ENCODE results near the gene DRD3. TPM values are rescaled to one million over a fixed set of nuclear protein-coding genes. Genes with fewer than 3 reads are reported as not detected.
A peak's percentile ranks its signal among the peaks of the same experiment; 100 is the strongest.

Gene DRD3
- total and polyA plus RNA-seq, 2 donors (not counting 1 experiment from before 2014, with no cell fraction given), result not detected

- no peaks in the 10 kb centered on the region for H3K27me3 ChIP-seq (ENCODE audit: control insufficient read depth, insufficient read depth, low read length)
- H3K79me2 ChIP-seq (ENCODE audit: control insufficient read depth, insufficient read depth, low read length), result no peaks in the 10 kb centered on the region
- DNase-seq (ENCODE audit: low read depth in 2 of 2), result peak; percentile 5 to 34
- TF ChIP-seq EZH2 (IDR thresholded peaks at IDR 0.05; ENCODE audit: low read length, missing control alignments) (no peak), CTCF (conservative IDR thresholded peaks at IDR 0.05 in 1 of 2, IDR thresholded peaks at IDR 0.05 in 1 of 2; ENCODE audit: low read depth in 1 of 2, low read length in 2 of 2) (no peak)
- no peaks in the 10 kb centered on the region for H3K36me3 ChIP-seq (ENCODE audit: control insufficient read depth, insufficient read depth, low read length)
- H3K27ac ChIP-seq (ENCODE audit: insufficient read depth, low read length), result no peak overlapping the region
- H4K20me1 ChIP-seq (ENCODE audit: control insufficient read depth, extremely low read depth, insufficient read depth, low read length), result no peaks in the 10 kb centered on the region
- no peak overlapping the region for H3K9ac ChIP-seq (ENCODE audit: insufficient read depth, low read length)
- H3K4me2 ChIP-seq (ENCODE audit: extremely low read depth, insufficient read depth, low read length), result no peak overlapping the region
- no peak overlapping the region for H3K4me3 ChIP-seq (replicated peaks in 1 of 4; ENCODE audit: control extremely low read depth in 1 of 4, insufficient read depth in 1 of 4, low read depth in 3 of 4, low read length in 4 of 4)
- H2AFZ ChIP-seq (ENCODE audit: low read length), result no peak overlapping the region
- H3K9me3 ChIP-seq (ENCODE audit: control insufficient read depth, insufficient read depth, low read depth, low read length), result no peaks in the 10 kb centered on the region
- no peaks in the 10 kb centered on the region for H3K4me1 ChIP-seq (ENCODE audit: control insufficient read depth, extremely low read depth, insufficient read depth, low read length)
Observed at GRCh38 chr3:114104414-114104813, 74.4 kb downstream of the DRD3 start.

DNA sequence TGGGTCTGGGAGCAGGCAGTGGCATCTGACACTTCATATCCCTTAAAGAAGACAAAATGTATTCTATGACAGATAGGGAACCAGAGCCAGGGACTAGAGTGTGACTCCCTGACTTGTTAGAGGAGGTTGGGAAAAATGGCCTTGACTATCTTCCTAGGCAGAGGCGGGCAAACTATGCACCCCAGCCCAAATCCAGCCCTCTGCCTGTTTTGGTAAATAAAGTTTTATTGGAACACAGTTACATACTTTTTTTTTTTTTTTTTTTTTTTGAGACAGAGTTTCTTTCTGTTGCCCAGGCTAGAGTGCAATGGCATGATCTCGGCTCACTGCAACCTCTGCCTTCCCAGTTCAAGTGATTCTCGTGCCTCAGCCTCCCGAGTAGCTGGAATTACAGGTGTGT, 75.0 kb downstream of the DRD3 start:
- no peaks in the 10 kb centered on the region for H3K9me3 ChIP-seq (ENCODE audit: control insufficient read depth, insufficient read depth, low read depth, low read length)
- no peak for TF ChIP-seq EZH2 (IDR thresholded peaks at IDR 0.05; ENCODE audit: low read length, missing control alignments)
- no peaks in the 10 kb centered on the region for H4K20me1 ChIP-seq (ENCODE audit: control insufficient read depth, extremely low read depth, insufficient read depth, low read length)
- DNase-seq (ENCODE audit: low read depth in 2 of 2), result no peak
- H3K79me2 ChIP-seq (ENCODE audit: control insufficient read depth, insufficient read depth, low read length), result no peaks in the 10 kb centered on the region
- H3K4me2 ChIP-seq (ENCODE audit: extremely low read depth, insufficient read depth, low read length), result no peak overlapping the region
- no peak overlapping the region for H3K4me3 ChIP-seq (replicated peaks in 1 of 4; ENCODE audit: control extremely low read depth in 1 of 4, insufficient read depth in 1 of 4, low read depth in 3 of 4, low read length in 4 of 4)
- no peak overlapping the region for H3K27ac ChIP-seq (ENCODE audit: insufficient read depth, low read length)
- H2AFZ ChIP-seq (ENCODE audit: low read length), result no peak overlapping the region
- no peaks in the 10 kb centered on the region for H3K36me3 ChIP-seq (ENCODE audit: control insufficient read depth, insufficient read depth, low read length)
- no peaks in the 10 kb centered on the region for H3K27me3 ChIP-seq (ENCODE audit: control insufficient read depth, insufficient read depth, low read length)
- no peaks in the 10 kb centered on the region for H3K4me1 ChIP-seq (ENCODE audit: control insufficient read depth, extremely low read depth, insufficient read depth, low read length)
- H3K9ac ChIP-seq (ENCODE audit: insufficient read depth, low read length), result no peak overlapping the region

DNA sequence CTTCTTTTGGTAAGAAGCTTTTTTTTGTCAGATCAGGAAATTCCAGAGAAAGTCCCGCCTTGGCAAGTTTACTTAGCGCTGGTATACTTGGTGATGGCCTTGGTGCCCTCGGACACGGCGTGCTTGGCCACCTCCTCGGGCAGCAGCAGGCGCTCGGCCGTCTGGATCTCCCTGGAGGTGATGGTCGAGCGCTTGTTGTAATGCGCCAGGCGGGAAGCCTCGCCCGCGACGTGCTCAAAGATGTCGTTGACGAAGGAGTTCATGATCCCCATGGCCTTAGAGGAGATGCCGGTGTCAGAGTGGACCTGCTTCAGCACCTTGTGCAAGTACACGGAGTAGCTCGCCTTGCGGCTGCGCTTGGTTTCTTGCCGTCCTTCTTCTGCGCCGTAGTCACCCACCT, 75.7 kb downstream of the DRD3 start:
- no peaks in the 10 kb centered on the region for H3K9me3 ChIP-seq (ENCODE audit: control insufficient read depth, insufficient read depth, low read depth, low read length)
- TF ChIP-seq EZH2 (IDR thresholded peaks at IDR 0.05; ENCODE audit: low read length, missing control alignments), result no peak
- no peak for TF ChIP-seq CTCF (conservative IDR thresholded peaks at IDR 0.05 in 1 of 2, IDR thresholded peaks at IDR 0.05 in 1 of 2; ENCODE audit: low read depth in 1 of 2, low read length in 2 of 2)
- no peaks in the 10 kb centered on the region for H3K27me3 ChIP-seq (ENCODE audit: control insufficient read depth, insufficient read depth, low read length)
- H2AFZ ChIP-seq (ENCODE audit: low read length), result no peak overlapping the region
- no peak overlapping the region for H3K4me3 ChIP-seq (replicated peaks in 1 of 4; ENCODE audit: control extremely low read depth in 1 of 4, insufficient read depth in 1 of 4, low read depth in 3 of 4, low read length in 4 of 4)
- H3K27ac ChIP-seq (ENCODE audit: insufficient read depth, low read length), result no peak overlapping the region
- H3K36me3 ChIP-seq (ENCODE audit: control insufficient read depth, insufficient read depth, low read length), result no peaks in the 10 kb centered on the region
- H3K4me1 ChIP-seq (ENCODE audit: control insufficient read depth, extremely low read depth, insufficient read depth, low read length), result no peaks in the 10 kb centered on the region
- H3K9ac ChIP-seq (ENCODE audit: insufficient read depth, low read length), result no peak overlapping the region
- no peak overlapping the region for H3K4me2 ChIP-seq (ENCODE audit: extremely low read depth, insufficient read depth, low read length)
- no peaks in the 10 kb centered on the region for H4K20me1 ChIP-seq (ENCODE audit: control insufficient read depth, extremely low read depth, insufficient read depth, low read length)
- no peak for DNase-seq (ENCODE audit: low read depth in 2 of 2)
- H3K79me2 ChIP-seq (ENCODE audit: control insufficient read depth, insufficient read depth, low read length), result no peaks in the 10 kb centered on the region
